Stimulated activated CD4-positive, alpha-beta T cell treated with anti-CD3 and anti-CD28 coated beads, Interleukin-15, amount 100 ng/mL, for 48 hours (primary cell): Measurements from ENCODE around the gene CRYBA2.
A peak's percentile ranks its signal among the peaks of the same experiment; 100 is the strongest.

Experiments used
- DNase-seq, 2 donors: peaks; one replicate each; pipeline ENCODE4 v3.0.0-alpha.2; 2020; ENCODE audit warnings: low read depth in 2 of 2

The CRYBA2 gene, protein sequence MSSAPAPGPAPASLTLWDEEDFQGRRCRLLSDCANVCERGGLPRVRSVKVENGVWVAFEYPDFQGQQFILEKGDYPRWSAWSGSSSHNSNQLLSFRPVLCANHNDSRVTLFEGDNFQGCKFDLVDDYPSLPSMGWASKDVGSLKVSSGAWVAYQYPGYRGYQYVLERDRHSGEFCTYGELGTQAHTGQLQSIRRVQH

GRCh38 chr2:218993345-218994315, at the start of gene CRYBA2:
Gene CRYBA2 (minus strand): TSS chr2:218993422. CDS start chr2:218993176, 246 bp downstream.
- no peak for DNase-seq

DNA sequence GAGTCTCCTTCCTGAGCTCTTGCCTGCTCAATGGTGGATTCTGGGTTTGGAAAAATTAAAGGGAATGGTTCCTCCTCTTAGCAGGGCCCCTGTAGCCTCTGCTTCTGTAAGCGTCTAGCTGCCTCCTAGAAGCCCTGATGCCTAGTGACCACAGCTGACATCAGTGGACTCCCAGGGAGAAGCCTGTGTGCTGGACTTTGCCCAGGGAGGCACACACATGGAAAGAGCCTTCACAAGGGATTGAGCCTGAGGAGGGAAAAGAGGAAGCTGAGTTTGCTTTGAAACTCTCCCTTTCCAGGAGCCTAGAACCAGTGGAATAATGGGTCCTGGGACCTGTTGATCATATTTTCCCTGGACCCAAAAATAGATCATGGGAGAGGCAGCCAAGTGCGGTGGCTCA, 49.5 kb upstream of the CRYBA2 start:
- DNase-seq: no peak

- DNase-seq: no peak
These were observed 48.9 kb upstream of the CRYBA2 start for GRCh38 chr2:219042157-219042556.

- peak in 1 of 2 donors; percentile 26 for DNase-seq
These were observed 48.0 kb upstream of the CRYBA2 start, which contains the start of gene CFAP65 for GRCh38 chr2:219041252-219041651. Gene CFAP65 (minus strand): TSS chr2:219041516. CDS start chr2:219039048, 2,468 bp downstream.

- DNase-seq: no peak
These were observed 45.4 kb upstream of the CRYBA2 start for GRCh38 chr2:219038600-219038999.

GRCh38 chr2:219037783-219038499, 44.7 kb upstream of the CRYBA2 start:
- DNase-seq: no peak

- DNase-seq: no peak
These were observed 42.7 kb upstream of the CRYBA2 start for GRCh38 chr2:219035942-219036341.

GRCh38 chr2:219034823-219035222, 41.6 kb upstream of the CRYBA2 start:
- DNase-seq: no peak

DNA sequence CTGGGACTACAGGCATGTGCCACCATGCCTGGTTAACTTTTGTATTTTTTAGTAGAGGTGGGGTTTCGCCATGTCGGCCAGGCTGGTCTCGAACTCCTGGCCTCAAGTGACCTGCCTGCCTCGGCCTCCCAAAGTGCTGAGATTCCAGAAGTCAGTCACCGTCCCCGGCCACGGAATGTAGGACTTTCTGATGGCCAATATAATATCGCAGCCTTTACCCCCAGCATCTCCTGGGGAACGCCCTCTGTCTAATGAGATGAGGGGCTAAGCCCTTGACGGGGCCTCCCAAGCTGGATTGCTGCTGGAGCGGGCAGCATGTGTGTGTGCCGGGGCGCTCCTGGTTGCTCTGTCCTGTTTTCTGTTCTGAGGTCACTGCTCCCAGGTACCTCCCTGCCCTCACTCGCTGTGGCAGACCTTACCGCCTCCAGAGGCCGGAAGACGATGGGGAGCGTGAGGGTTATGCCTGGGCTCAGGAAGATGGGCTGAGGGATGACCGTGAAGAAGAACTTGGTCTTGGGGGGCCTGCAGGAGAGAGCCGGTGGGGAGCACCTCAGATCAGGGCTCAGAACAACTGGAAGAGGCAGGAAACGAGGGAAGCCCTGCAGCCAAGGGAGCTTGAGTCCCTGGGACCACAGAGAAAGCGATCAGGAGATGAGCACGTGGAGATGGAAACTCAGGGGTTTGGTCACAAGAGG, 39.0 kb upstream of the CRYBA2 start:
- no peak for DNase-seq

DNA sequence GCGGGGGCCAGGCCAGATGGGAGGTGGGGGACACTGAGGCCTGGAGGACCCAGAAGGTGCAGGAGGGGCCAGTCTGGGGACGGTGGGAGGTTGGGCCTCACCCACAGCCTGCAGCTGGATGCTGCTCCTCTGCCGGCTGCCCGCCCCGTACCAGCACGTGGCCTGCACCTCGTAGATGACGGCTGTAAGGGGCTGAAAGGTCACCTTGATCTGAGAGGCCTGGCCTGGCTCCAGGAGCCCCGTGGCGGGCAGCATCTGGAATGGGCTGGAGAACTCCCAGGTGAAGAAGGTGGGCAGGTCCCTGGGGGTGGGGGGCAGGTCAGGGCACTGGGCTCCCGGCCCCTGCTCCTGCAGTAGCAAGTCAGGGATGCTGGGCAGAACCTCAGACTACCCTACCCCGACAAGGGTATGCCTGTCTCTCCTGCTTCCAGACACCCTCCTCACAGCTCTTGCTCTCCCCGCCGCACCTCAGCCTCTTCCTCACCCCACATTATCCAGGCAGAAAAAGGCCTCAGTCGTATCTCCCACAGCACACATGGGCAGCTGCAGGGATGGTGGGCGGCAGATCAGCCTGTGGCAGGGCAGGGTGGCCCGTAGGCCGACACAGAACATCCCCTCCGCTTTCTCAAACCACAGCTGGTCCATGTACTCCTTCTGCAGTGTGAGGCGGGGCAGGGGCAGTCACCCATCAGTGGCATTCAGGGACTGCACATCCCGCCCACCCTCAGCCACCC, 38.0 kb upstream of the CRYBA2 start:
- DNase-seq: no peak

- no peak for DNase-seq
These were observed 37.1 kb upstream of the CRYBA2 start for GRCh38 chr2:219030177-219030940.

DNA sequence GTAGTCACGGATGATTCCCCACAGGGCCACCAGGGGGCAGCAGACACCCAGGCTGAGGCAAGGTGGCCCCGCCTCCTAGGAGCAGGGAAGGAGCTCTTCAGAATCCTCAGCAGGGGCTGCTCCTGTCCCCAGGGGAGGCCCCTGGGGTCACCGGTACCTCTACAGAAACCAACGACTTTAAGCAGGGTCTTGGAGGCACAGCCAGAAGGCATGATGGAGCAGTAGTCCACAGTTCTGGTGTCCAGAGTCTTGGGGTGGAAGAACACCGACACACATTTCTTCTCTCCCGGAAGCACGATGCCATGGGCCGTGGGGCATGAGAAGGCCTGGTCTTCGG, 36.6 kb upstream of the CRYBA2 start:
- DNase-seq: peak; percentile 48 to 69

DNA sequence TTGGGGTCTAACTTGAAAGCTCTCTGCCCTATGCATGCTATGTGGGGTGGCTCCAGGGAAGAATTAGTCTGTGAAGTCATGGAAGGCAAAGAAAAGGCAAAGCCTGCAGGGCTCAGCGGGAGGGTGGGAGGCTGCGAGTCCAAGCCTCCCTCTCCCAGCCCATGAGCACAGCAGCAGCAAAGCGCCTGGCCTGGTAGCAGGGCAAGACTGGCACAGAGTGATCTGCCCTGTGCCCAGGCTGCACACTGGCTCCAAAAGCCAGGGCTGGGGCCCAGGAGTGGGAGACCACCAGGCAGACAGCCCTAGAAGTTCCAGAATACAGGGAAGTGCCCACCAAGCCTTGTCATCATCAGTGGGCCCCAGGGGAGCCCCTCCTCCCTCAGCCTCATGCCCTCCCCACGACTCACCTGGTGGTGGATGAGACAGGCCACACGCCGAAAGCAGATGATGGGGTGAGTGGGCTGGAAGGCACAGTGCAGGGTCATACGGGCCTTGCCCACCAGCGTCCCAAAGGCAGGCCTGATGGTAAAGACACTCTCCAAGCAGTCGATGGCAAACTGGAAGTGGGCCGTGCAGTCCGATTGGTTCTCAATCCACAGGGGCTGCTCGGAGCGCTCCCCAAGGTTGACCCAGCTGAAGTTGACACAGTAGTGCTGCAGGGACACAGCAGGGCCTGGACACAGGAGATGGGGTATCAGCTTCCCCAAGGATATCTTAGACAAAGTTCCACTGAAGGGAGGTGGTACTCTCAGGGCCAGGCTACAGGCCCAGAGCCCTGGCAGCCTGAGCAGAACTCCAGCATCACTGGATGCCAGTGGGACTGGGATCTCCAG, 36.0 kb upstream of the CRYBA2 start:
- no peak for DNase-seq

DNA sequence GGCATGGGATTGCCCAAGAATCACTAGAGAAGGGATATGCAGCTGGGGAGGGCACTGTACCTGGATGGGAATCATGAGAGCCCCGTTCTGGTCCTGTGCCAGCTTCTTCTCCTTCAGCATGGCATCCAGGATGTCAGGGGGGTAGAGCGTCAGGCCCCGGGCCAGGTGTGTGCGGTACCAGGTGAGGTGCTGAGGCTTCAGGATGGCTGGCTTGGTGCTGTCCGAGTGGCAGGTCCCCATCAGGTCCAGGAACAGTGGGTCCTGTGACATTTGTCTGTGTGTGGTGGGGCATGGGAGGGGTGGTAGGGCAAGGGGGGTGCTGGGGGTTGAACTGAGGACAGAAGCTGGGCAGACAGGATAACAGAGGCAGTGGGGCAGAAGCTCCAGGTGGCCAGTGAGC, 34.9 kb upstream of the CRYBA2 start:
- DNase-seq: no peak

- no peak for DNase-seq
These were observed 34.4 kb upstream of the CRYBA2 start for GRCh38 chr2:219027511-219028055.

DNA sequence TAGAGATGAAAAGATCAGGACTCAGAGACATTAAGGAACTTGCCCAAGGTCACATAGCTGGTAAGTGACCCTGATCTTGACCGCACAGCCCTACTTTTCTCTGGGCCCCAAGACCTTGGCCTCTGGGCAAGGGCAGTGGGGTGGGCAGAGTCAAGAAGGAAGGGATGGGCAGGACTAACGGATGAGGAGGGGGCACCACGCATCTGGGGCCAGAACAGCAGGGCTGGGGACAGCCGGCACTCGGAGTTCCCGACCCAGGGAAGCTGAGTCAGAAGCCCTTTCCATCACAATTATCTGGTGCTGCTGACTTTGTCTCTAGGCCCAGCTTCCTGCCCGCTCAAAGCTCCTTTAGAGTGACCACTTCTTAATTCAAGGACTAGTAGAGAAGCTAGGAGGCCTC, 33.7 kb upstream of the CRYBA2 start:
- DNase-seq: no peak

DNA sequence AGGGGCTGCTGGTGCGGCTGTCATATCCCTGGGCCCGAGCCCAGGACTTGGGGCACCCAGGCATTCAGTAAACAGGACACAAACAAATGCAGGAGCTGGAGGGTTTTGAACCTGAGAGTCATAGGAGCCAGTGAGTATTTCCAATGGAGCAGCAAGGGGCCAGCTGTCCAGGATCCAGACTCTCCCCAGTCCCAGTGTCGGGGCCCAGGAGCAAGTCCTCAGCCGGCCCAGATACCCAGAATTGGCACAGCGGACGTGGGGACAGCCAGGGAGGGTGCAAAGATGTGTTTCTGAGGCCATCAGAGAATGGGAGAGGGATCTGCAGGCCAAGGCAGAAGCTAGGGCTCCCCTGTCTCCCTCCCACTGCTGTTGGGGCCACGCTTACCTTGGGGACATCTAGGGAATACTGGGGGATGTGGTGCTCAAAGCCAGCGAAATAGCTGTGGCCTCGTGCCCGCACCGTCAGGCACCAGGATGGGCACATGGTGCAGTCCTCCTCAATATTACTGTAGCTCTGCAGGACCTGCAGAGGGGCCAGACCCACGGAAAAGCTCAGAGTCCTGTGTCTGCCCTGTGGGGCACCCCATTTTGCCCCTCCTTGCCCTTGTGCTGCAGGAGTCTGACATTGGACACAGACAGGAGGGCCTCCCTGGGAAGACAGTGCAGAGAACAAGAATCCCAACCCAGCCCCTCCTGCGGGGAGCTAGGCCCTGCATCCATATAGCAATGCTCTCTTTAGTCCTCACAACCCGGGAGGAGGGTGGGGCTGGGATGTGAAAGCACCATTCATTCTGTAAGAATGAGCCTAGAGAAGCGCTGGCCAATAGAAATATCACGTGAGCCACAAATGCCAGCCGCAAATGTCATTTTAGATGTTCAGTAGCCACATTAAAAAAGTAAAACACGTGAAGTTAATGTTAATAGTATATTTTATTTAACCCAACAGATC, 32.7 kb upstream of the CRYBA2 start:
- DNase-seq: no peak

DNA sequence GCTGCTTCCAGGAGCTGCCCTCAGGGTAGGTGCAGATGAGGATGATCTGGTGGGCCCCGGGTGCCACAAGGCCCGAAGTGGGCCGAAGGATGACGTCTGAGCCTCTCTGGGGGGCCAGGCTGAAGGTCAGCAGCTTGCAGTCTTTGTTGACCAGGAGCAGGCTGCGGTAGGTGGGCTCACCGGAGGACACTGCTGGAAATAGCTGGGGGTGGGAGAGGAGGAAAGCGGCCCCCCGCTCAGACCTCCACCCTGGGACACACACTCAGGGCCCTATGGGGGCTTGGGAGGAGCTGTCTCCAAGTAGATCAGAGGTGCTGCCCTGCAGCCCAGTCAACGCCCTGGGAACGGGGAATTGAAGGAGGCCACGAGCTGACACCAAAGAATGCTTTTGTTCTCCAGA, 30.8 kb upstream of the CRYBA2 start:
- no peak for DNase-seq
